Measurements from ENCODE around the gene JMJD6. TPM values are rescaled to one million over a fixed set of nuclear protein-coding genes. Genes with fewer than 3 reads are reported as not detected.
A peak's percentile ranks its signal among the peaks of the same experiment; 100 is the strongest.

The JMJD6 gene
- total and polyA plus RNA-seq, 9 of the 15 experiments (the other 6 are each of a cell fraction or from before 2014, with no cell fraction given) = 2.5 to 52.3 (median 36.3) TPM

DNA sequence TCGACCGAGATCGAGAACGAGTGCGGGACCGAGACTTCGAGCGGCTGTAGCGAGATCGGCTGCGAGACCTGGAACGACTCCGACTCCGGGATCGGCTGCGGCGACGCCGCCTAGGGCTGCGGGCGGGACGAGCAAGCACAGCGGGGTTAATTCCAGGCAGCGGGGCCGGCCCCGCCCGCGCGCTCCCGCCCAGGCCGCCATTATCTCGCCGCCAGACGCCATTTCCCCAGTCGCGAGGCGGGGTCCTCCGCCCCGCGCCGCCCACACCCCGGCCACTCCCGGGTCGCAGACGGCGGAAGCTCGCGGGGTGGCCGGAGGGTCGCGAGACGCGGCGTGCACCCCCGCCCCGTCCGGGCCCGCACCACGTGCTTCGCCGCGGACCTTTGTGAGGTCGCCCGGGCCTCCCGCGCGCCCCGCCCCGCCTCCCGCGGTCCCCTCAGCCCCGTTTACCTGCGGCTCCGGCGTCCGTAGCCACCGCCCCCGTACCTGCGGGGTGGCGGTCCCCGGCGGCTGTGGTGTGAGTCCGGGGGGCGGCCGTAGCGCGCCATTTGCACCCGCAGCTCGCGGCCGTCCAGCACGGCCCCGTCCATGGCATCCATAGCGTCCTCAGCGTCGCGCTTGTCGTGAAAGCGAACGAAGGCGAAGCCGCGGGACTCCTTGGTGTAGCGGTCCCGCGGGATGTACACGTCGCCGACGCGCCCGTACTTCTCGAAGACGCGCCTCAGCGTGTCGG lies 10.1 kb upstream of the JMJD6 start (continued):
- TF ChIP-seq ETV1 (tag; conservative IDR thresholded peaks at IDR 0.05; ENCODE audit: low read depth) (no peak), XRCC3 (IDR thresholded peaks at IDR 0.05) (no peak), BCL6 (CRISPR knock-in tag; IDR thresholded peaks at IDR 0.05) (no peak), ZNF76 (CRISPR knock-in tag; IDR thresholded peaks at IDR 0.05; ENCODE audit: borderline replicate concordance) (no peak), HDAC6 (IDR thresholded peaks at IDR 0.05; ENCODE audit: low read depth, low read length) (no peak), ZNF436 (CRISPR knock-in tag; IDR thresholded peaks at IDR 0.05) (no peak), GABPB2 (CRISPR knock-in tag; conservative IDR thresholded peaks at IDR 0.05) (no peak), ZNF133 (CRISPR knock-in tag; IDR thresholded peaks at IDR 0.05) (no peak), ETS2 (tag; IDR thresholded peaks at IDR 0.05; ENCODE audit: borderline replicate concordance, poor library complexity, severe bottlenecking) (no peak), BRF1 (IDR thresholded peaks at IDR 0.05; ENCODE audit: borderline replicate concordance, extremely low read depth, insufficient read length) (no peak), RBFOX2 (IDR thresholded peaks at IDR 0.05; ENCODE audit: low read depth, low read length) (peak; percentile 97), ZNF79 (CRISPR knock-in tag; IDR thresholded peaks at IDR 0.05; ENCODE audit: low read depth) (no peak), ZKSCAN3 (CRISPR knock-in tag; IDR thresholded peaks at IDR 0.05) (no peak), GATA2 (CRISPR knock-in tag; IDR thresholded peaks at IDR 0.05) (peak; percentile 10; the same call in 1 of the 2 replicates), SETDB1 (IDR thresholded peaks at IDR 0.05; ENCODE audit: low read length) (no peak), FOXK2 (conservative IDR thresholded peaks at IDR 0.05 in 1 of 2, IDR thresholded peaks at IDR 0.05 in 1 of 2; ENCODE audit: low read depth in 2 of 2) (no peak), ZNF41 (CRISPR knock-in tag; conservative IDR thresholded peaks at IDR 0.05) (no peak), TCF7 (IDR thresholded peaks at IDR 0.05; ENCODE audit: borderline replicate concordance) (no peak), HNRNPK (IDR thresholded peaks at IDR 0.05; ENCODE audit: low read depth, low read length, poor library complexity, severe bottlenecking) (no peak)
- TF ChIP-seq, protein P1, sequence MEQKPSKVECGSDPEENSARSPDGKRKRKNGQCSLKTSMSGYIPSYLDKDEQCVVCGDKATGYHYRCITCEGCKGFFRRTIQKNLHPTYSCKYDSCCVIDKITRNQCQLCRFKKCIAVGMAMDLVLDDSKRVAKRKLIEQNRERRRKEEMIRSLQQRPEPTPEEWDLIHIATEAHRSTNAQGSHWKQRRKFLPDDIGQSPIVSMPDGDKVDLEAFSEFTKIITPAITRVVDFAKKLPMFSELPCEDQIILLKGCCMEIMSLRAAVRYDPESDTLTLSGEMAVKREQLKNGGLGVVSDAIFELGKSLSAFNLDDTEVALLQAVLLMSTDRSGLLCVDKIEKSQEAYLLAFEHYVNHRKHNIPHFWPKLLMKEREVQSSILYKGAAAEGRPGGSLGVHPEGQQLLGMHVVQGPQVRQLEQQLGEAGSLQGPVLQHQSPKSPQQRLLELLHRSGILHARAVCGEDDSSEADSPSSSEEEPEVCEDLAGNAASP (IDR thresholded peaks at IDR 0.05) = no peak
- TF ChIP-seq, protein P2, sequence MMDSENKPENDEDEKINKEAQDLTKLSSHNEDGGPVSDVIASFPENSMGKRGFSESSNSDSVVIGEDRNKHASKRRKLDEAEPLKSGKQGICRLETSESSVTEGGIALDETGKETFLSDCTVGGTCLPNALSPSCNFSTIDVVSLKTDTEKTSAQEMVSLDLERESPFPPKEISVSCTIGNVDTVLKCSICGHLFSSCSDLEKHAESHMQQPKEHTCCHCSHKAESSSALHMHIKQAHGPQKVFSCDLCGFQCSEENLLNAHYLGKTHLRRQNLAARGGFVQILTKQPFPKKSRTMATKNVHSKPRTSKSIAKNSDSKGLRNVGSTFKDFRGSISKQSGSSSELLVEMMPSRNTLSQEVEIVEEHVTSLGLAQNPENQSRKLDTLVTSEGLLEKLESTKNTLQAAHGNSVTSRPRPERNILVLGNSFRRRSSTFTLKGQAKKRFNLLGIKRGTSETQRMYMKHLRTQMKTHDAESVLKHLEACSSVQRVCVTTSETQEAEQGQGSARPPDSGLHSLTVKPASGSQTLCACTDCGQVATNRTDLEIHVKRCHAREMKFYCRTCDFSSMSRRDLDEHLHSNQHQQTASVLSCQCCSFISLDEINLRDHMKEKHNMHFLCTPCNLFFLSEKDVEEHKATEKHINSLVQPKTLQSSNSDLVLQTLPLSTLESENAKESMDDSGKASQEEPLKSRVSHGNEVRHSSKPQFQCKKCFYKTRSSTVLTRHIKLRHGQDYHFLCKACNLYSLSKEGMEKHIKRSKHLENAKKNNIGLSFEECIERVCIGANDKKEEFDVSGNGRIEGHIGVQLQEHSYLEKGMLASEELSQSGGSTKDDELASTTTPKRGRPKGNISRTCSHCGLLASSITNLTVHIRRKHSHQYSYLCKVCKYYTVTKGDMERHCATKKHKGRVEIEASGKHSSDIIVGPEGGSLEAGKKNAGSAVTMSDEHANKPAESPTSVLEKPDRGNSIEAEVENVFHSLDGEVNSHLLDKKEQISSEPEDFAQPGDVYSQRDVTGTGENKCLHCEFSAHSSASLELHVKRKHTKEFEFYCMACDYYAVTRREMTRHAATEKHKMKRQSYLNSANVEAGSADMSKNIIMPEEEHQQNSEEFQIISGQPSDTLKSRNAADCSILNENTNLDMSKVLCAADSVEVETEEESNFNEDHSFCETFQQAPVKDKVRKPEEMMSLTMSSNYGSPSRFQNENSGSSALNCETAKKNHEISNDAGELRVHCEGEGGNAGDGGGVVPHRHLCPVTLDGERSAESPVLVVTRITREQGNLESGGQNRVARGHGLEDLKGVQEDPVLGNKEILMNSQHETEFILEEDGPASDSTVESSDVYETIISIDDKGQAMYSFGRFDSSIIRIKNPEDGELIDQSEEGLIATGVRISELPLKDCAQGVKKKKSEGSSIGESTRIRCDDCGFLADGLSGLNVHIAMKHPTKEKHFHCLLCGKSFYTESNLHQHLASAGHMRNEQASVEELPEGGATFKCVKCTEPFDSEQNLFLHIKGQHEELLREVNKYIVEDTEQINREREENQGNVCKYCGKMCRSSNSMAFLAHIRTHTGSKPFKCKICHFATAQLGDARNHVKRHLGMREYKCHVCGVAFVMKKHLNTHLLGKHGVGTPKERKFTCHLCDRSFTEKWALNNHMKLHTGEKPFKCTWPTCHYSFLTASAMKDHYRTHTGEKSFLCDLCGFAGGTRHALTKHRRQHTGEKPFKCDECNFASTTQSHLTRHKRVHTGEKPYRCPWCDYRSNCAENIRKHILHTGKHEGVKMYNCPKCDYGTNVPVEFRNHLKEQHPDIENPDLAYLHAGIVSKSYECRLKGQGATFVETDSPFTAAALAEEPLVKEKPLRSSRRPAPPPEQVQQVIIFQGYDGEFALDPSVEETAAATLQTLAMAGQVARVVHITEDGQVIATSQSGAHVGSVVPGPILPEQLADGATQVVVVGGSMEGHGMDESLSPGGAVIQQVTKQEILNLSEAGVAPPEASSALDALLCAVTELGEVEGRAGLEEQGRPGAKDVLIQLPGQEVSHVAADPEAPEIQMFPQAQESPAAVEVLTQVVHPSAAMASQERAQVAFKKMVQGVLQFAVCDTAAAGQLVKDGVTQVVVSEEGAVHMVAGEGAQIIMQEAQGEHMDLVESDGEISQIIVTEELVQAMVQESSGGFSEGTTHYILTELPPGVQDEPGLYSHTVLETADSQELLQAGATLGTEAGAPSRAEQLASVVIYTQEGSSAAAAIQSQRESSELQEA (IDR thresholded peaks at IDR 0.05; ENCODE audit: low read depth) = no peak
